ENCODE measurements around the gene PRICKLE2. TPM values are rescaled to one million over a fixed set of nuclear protein-coding genes. Genes with fewer than 3 reads are reported as not detected.

Gene PRICKLE2
- total RNA-seq, 1 experiment from 2014 or later: not detected

DNA sequence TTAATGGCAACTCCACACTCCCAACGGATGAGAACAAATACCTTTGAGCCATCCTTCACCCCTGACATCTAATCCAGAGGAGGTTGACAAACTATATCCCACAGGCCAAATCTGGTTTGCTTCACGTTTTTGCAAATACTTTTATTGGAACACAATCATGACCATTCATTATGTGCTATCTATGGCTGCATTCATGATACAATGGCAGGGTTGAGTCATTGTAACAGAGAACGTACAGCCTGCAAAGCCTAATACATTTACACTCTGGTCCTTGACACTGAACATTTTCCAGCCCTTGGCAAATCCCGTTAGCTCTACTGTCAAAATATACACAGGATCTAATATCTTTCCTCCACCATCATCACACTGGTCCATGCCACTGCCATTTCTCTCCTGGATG, 7.6 kb upstream of the PRICKLE2 start:
- H3K36me3 ChIP-seq (ENCODE audit: insufficient read depth, low read length, poor library complexity, severe bottlenecking): no peaks in the 10 kb centered on the region
- H3K27me3 ChIP-seq (replicated peaks; ENCODE audit: insufficient read depth, low read depth, low read length, poor library complexity): no peaks in the 10 kb centered on the region
- no TSS peak for BruUV-seq (replicated peaks)
- ChIA-PET POLR2A (ENCODE audit: low non-redundant PET) (no interaction called here), CTCF (no interaction called here)
- no peak for DNase-seq (ENCODE audit: low spot score)
- H3K4me1 ChIP-seq (ENCODE audit: insufficient read depth, low read length, poor library complexity, severe bottlenecking): no peaks in the 10 kb centered on the region
- no peak overlapping the region for H3K27ac ChIP-seq (ENCODE audit: low read depth, low read length, poor library complexity, severe bottlenecking)
- no peak for TF ChIP-seq EZH2 (IDR thresholded peaks at IDR 0.05; ENCODE audit: borderline replicate concordance, low read depth, low read length, poor library complexity, severe bottlenecking)
- TF ChIP-seq, protein P1, sequence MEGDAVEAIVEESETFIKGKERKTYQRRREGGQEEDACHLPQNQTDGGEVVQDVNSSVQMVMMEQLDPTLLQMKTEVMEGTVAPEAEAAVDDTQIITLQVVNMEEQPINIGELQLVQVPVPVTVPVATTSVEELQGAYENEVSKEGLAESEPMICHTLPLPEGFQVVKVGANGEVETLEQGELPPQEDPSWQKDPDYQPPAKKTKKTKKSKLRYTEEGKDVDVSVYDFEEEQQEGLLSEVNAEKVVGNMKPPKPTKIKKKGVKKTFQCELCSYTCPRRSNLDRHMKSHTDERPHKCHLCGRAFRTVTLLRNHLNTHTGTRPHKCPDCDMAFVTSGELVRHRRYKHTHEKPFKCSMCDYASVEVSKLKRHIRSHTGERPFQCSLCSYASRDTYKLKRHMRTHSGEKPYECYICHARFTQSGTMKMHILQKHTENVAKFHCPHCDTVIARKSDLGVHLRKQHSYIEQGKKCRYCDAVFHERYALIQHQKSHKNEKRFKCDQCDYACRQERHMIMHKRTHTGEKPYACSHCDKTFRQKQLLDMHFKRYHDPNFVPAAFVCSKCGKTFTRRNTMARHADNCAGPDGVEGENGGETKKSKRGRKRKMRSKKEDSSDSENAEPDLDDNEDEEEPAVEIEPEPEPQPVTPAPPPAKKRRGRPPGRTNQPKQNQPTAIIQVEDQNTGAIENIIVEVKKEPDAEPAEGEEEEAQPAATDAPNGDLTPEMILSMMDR (conservative IDR thresholded peaks at IDR 0.05; ENCODE audit: low read depth, low read length): no peak
- no peaks in the 10 kb centered on the region for H3K9me3 ChIP-seq (ENCODE audit: low read depth, low read length, poor library complexity, severe bottlenecking)
- H3K4me3 ChIP-seq (ENCODE audit: low read depth, low read length, poor library complexity, severe bottlenecking): no peak overlapping the region
- intact Hi-C loops (cut with micrococcal nuclease; ENCODE audit: unreplicated experiment): no loop called here

DNA sequence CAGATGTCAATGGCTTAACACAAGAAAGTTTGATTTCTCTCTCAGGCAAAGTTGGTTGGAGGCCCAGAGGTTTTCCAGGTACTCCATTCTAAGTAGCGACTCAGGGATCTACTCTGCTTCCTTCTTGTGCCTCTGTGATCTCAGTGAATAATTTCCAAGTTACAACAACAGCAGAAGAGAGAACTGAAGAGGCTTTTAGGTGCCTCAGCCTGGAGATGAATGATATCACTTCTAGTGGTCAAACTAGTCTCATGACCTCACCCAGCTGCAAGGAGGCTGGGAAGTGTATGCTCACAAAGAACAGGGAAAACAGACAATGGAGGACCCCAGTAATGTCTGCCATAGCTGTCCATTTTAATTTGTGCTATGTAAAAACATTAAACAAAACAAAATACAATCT, 4.6 kb upstream of the PRICKLE2 start:
- POLR2A ChIA-PET (ENCODE audit: low non-redundant PET): no interaction called here
- Histone ChIP-seq H3K27me3 (replicated peaks; ENCODE audit: insufficient read depth, low read depth, low read length, poor library complexity) (no peaks in the 10 kb centered on the region), H3K27ac (ENCODE audit: low read depth, low read length, poor library complexity, severe bottlenecking) (no peak overlapping the region), H3K9me3 (ENCODE audit: low read depth, low read length, poor library complexity, severe bottlenecking) (no peaks in the 10 kb centered on the region), H3K36me3 (ENCODE audit: insufficient read depth, low read length, poor library complexity, severe bottlenecking) (no peaks in the 10 kb centered on the region), H3K4me1 (ENCODE audit: insufficient read depth, low read length, poor library complexity, severe bottlenecking) (no peaks in the 10 kb centered on the region), H3K4me3 (ENCODE audit: low read depth, low read length, poor library complexity, severe bottlenecking) (no peak overlapping the region)
- DNase-seq (ENCODE audit: low spot score): no peak
- CTCF ChIA-PET: no interaction called here
- intact Hi-C loops (cut with micrococcal nuclease; ENCODE audit: unreplicated experiment): no loop called here
- BruUV-seq (replicated peaks): no TSS peak
- TF ChIP-seq EZH2 (IDR thresholded peaks at IDR 0.05; ENCODE audit: borderline replicate concordance, low read depth, low read length, poor library complexity, severe bottlenecking): no peak
- TF ChIP-seq, protein P1 (conservative IDR thresholded peaks at IDR 0.05; ENCODE audit: low read depth, low read length): no peak

DNA sequence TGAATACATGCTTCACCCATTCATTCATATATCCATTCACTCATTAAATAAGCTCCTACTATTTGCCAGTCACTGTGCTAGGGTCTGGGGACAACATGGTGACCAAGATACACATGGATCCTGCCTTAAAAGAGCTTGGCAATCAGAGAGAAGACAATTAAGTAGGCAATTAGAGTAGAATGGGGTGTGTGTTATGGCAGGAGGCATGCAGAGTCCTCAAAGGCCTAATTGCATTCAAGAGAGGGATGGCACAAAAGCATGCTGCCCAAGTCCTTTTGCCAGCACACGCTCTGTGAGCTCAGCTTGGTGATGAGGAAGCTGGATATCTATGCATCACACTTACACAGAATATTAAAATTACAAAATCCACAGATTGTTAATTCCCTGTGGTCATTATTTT, 2.8 kb upstream of the PRICKLE2 start:
- no peaks in the 10 kb centered on the region for H3K27me3 ChIP-seq (replicated peaks; ENCODE audit: insufficient read depth, low read depth, low read length, poor library complexity)
- H3K36me3 ChIP-seq (ENCODE audit: insufficient read depth, low read length, poor library complexity, severe bottlenecking): no peaks in the 10 kb centered on the region
- BruUV-seq (replicated peaks): no TSS peak
- ChIA-PET CTCF (no interaction called here), POLR2A (ENCODE audit: low non-redundant PET) (no interaction called here)
- H3K9me3 ChIP-seq (ENCODE audit: low read depth, low read length, poor library complexity, severe bottlenecking): no peaks in the 10 kb centered on the region
- no peak for DNase-seq (ENCODE audit: low spot score)
- TF ChIP-seq EZH2 (IDR thresholded peaks at IDR 0.05; ENCODE audit: borderline replicate concordance, low read depth, low read length, poor library complexity, severe bottlenecking): no peak
- TF ChIP-seq, protein P1 (conservative IDR thresholded peaks at IDR 0.05; ENCODE audit: low read depth, low read length): no peak
- intact Hi-C loops (cut with micrococcal nuclease; ENCODE audit: unreplicated experiment): no loop called here
- no peak overlapping the region for H3K4me3 ChIP-seq (ENCODE audit: low read depth, low read length, poor library complexity, severe bottlenecking)
- H3K27ac ChIP-seq (ENCODE audit: low read depth, low read length, poor library complexity, severe bottlenecking): no peak overlapping the region
- H3K4me1 ChIP-seq (ENCODE audit: insufficient read depth, low read length, poor library complexity, severe bottlenecking): no peaks in the 10 kb centered on the region

All from A673 (cell line).